H9 (cell line): ENCODE measurements around the gene BAIAP2. TPM values are rescaled to one million over a fixed set of nuclear protein-coding genes. Genes with fewer than 3 reads are reported as not detected.

Source experiments
- DNase-seq: peaks from one replicate; pipeline ENCODE4 v3.0.0-alpha.2; 2017
- H2AFZ ChIP-seq: one replicate; pipeline ENCODE4 v1.6.1; 2013; ENCODE audit warnings: mild to moderate bottlenecking, low read length, control low read depth, moderate library complexity
- H2AK5ac ChIP-seq: 2 replicates; pipeline ENCODE4 v1.6.1; 2013; ENCODE audit warnings: low read length, control low read depth, mixed read lengths; ENCODE audit not compliant: insufficient read length
- H2BK120ac ChIP-seq: one replicate; pipeline ENCODE4 v1.6.1; 2013; ENCODE audit warnings: low read depth, mild to moderate bottlenecking, low read length, control low read depth, inconsistent platforms; ENCODE audit not compliant: poor library complexity, severe bottlenecking
- H2BK12ac ChIP-seq: 2 replicates; pipeline ENCODE4 v1.6.1; 2013; ENCODE audit warnings: low read length, control low read depth, mixed read lengths, low read depth; ENCODE audit not compliant: insufficient read length
- H2BK15ac ChIP-seq: 2 replicates; pipeline ENCODE4 v1.6.1; 2013; ENCODE audit warnings: low read depth, low read length, control low read depth
- H2BK20ac ChIP-seq: one replicate; pipeline ENCODE4 v1.6.1; 2013; ENCODE audit warnings: low read depth, mild to moderate bottlenecking, low read length, control low read depth, inconsistent platforms; ENCODE audit not compliant: poor library complexity, severe bottlenecking
- H2BK5ac ChIP-seq: 2 replicates; pipeline ENCODE4 v1.6.1; 2013; ENCODE audit warnings: low read length, control low read depth, mixed read lengths; ENCODE audit not compliant: insufficient read length
- H3K14ac ChIP-seq: 2 replicates; pipeline ENCODE4 v1.6.1; 2013; ENCODE audit warnings: low read length, control low read depth; ENCODE audit not compliant: insufficient read depth
- H3K18ac ChIP-seq: 2 replicates; pipeline ENCODE4 v1.6.1; 2013; ENCODE audit warnings: low read depth, mild to moderate bottlenecking, mixed read lengths, low read length, control low read depth; ENCODE audit not compliant: insufficient read length
- H3K23ac ChIP-seq: 2 replicates; pipeline ENCODE4 v1.6.1; 2013; ENCODE audit warnings: low read length, control low read depth, mixed read lengths, low read depth; ENCODE audit not compliant: insufficient read length
- H3K23me2 ChIP-seq: 2 replicates; pipeline ENCODE4 v1.6.1; 2013; ENCODE audit warnings: low read depth, mild to moderate bottlenecking, mixed read lengths, low read length, control low read depth; ENCODE audit not compliant: insufficient read length, poor library complexity, severe bottlenecking
- H3K27ac ChIP-seq: 2 replicates; pipeline ENCODE4 v1.5.1; 2013; ENCODE audit warnings: low read length, control low read depth, mixed read lengths, low read depth; ENCODE audit not compliant: insufficient read length
- H3K27me3 ChIP-seq: 2 replicates; pipeline ENCODE4 v1.6.1; 2013; ENCODE audit warnings: low read length, control low read depth, inconsistent platforms; ENCODE audit not compliant: insufficient read depth
- H3K4ac ChIP-seq: 2 replicates; pipeline ENCODE4 v1.6.1; 2013; ENCODE audit warnings: low read depth, mild to moderate bottlenecking, control low read depth, inconsistent platforms, low read length, moderate library complexity
- H3K4me1 ChIP-seq: 2 replicates; pipeline ENCODE4 v1.6.1; 2013; ENCODE audit warnings: low read length, control low read depth, inconsistent platforms; ENCODE audit not compliant: insufficient read depth
- H3K4me2 ChIP-seq: 2 replicates; pipeline ENCODE4 v1.6.1; 2013; ENCODE audit warnings: low read length, control low read depth, mixed read lengths; ENCODE audit not compliant: insufficient read length, insufficient read depth
- H3K56ac ChIP-seq: 2 replicates; pipeline ENCODE4 v1.6.1; 2013; ENCODE audit warnings: low read depth, mild to moderate bottlenecking, mixed read lengths, low read length, control low read depth; ENCODE audit not compliant: insufficient read length
- H3K79me1 ChIP-seq: 2 replicates; pipeline ENCODE4 v1.6.1; 2013; ENCODE audit warnings: low read depth, mild to moderate bottlenecking, moderate library complexity, low read length, control low read depth, inconsistent platforms; ENCODE audit not compliant: insufficient read depth, poor library complexity, severe bottlenecking
- H3K79me2 ChIP-seq: 2 replicates; pipeline ENCODE4 v1.6.1; 2013; ENCODE audit warnings: low read length, control low read depth, inconsistent platforms; ENCODE audit not compliant: insufficient read depth
- H3K9ac ChIP-seq: 2 replicates; pipeline ENCODE4 v1.6.1; 2013; ENCODE audit warnings: low read length, control low read depth, mixed read lengths; ENCODE audit not compliant: insufficient read length; ENCODE audit errors: extremely low read depth
- H3K9me3 ChIP-seq: one replicate; pipeline ENCODE4 v1.6.1; 2013; ENCODE audit warnings: low read depth, low read length, inconsistent platforms; ENCODE audit not compliant: control insufficient read depth
- H3T11ph ChIP-seq: one replicate; pipeline ENCODE4 v1.6.1; 2013; ENCODE audit warnings: mild to moderate bottlenecking, low read length, control low read depth, inconsistent platforms
- H4K20me1 ChIP-seq: one replicate; pipeline ENCODE4 v1.6.1; 2013; ENCODE audit not compliant: control insufficient read depth, insufficient read length, insufficient read depth
- H4K5ac ChIP-seq: 2 replicates; pipeline ENCODE4 v1.6.1; 2013; ENCODE audit warnings: low read depth, mild to moderate bottlenecking, mixed read lengths, low read length, control low read depth; ENCODE audit not compliant: insufficient read length
- H4K8ac ChIP-seq: replicated peaks from 2 replicates; pipeline ENCODE4 v1.6.1; 2013; ENCODE audit warnings: low read length, control low read depth, mixed read lengths, low read depth; ENCODE audit not compliant: insufficient read length
- H4K91ac ChIP-seq: 2 replicates; pipeline ENCODE4 v1.6.1; 2013; ENCODE audit warnings: low read depth, mild to moderate bottlenecking, moderate library complexity, mixed read lengths, low read length, control low read depth; ENCODE audit not compliant: insufficient read length
- H3K27ac Mint-ChIP-seq, 3 experiments: 2 replicates in 2 of 3; 3 replicates in 1 of 3; pipeline ENCODE4 v1.8.0; 2020 to 2021; ENCODE audit warnings: mixed read lengths in 3 of 3, mild to moderate bottlenecking in 1 of 3, moderate library complexity in 1 of 3
- H3K27me3 Mint-ChIP-seq: 2 replicates; pipeline ENCODE4 v1.8.0; 2021; ENCODE audit warnings: low read depth, mild to moderate bottlenecking, moderate library complexity, mixed read lengths
- H3K36me3 Mint-ChIP-seq, 3 experiments: 2 replicates in 2 of 3; 3 replicates in 1 of 3; pipeline ENCODE4 v1.8.0; 2020 to 2021; ENCODE audit warnings: low read depth in 3 of 3, mixed read lengths in 3 of 3; ENCODE audit not compliant: insufficient read depth in 1 of 3
- H3K4me1 Mint-ChIP-seq, 2 experiments: 2 replicates each; pipeline ENCODE4 v1.8.0; 2020; ENCODE audit warnings: mixed read lengths in 2 of 2
- H3K4me3 Mint-ChIP-seq, 2 experiments: 2 replicates in 1 of 2; 3 replicates in 1 of 2; pipeline ENCODE4 v1.8.0; 2020 to 2021; ENCODE audit warnings: mild to moderate bottlenecking in 2 of 2, mixed read lengths in 2 of 2, moderate library complexity in 1 of 2
- H3K9me3 Mint-ChIP-seq, 2 experiments: 2 replicates in 1 of 2; 3 replicates in 1 of 2; pipeline ENCODE4 v1.8.0; 2020; ENCODE audit warnings: mild to moderate bottlenecking in 2 of 2, mixed read lengths in 2 of 2, moderate library complexity in 1 of 2
- WGBS: extraction: QIAGEN DNeasy Blood & Tissue Kit; methylation state at CpG from one replicate; pipeline ENCODE4 v1.1.7; 2013; ENCODE audit warnings: missing lambda C conversion rate, low lambda C conversion rate, mixed read lengths; ENCODE audit not compliant: insufficient read length; ENCODE audit errors: extremely low coverage; 5-methylcytosine and 5-hydroxymethylcytosine counted together
- total RNA-seq: library from RNA; stranded (reverse); gene quantifications from 2 replicates; pipeline ENCODE4 v1.2.1, GENCODE V29; 2021
- TF ChIP-seq, protein P1 (sequence below): fragments of 200-600 bp; sonication (generic); conservative IDR thresholded peaks from 3 replicates; pipeline ENCODE4 v1.8.0; 2021; ENCODE audit warnings: antibody characterized with exemption, mild to moderate bottlenecking

BAIAP2 gene
- total RNA-seq, 1 experiment from 2014 or later, result 27.8 TPM

- no peak for DNase-seq
- no peak overlapping the region for H3K4ac ChIP-seq
- no peak overlapping the region for H2AK5ac ChIP-seq
- TF ChIP-seq, protein P1, sequence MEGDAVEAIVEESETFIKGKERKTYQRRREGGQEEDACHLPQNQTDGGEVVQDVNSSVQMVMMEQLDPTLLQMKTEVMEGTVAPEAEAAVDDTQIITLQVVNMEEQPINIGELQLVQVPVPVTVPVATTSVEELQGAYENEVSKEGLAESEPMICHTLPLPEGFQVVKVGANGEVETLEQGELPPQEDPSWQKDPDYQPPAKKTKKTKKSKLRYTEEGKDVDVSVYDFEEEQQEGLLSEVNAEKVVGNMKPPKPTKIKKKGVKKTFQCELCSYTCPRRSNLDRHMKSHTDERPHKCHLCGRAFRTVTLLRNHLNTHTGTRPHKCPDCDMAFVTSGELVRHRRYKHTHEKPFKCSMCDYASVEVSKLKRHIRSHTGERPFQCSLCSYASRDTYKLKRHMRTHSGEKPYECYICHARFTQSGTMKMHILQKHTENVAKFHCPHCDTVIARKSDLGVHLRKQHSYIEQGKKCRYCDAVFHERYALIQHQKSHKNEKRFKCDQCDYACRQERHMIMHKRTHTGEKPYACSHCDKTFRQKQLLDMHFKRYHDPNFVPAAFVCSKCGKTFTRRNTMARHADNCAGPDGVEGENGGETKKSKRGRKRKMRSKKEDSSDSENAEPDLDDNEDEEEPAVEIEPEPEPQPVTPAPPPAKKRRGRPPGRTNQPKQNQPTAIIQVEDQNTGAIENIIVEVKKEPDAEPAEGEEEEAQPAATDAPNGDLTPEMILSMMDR, result no peak
- H3K79me1 ChIP-seq, result no peaks in the 10 kb centered on the region
- Mint-ChIP-seq H3K4me1 (peaks cover 4 to 5% of the 10 kb centered on the region in 2 experiments), H3K27ac (no peak overlapping the region), H3K4me3 (no peak overlapping the region), H3K36me3 (peaks cover 0 to 10% (median 9%) of the 10 kb centered on the region in 3 experiments; a peak in 4 of 7 replicates), H3K27me3 (no peaks in the 10 kb centered on the region; the same call in 1 of the 2 replicates), H3K9me3 (no peaks in the 10 kb centered on the region)
- no peak overlapping the region for H4K5ac ChIP-seq
- H3K27ac ChIP-seq, result no peak overlapping the region
- H3K79me2 ChIP-seq, result no peaks in the 10 kb centered on the region
- no CpG with 5 or more reads among the region's 32 CpGs for WGBS
- no peak overlapping the region for H2BK5ac ChIP-seq
- H4K20me1 ChIP-seq, result peaks cover 3% of the 10 kb centered on the region
- no peaks in the 10 kb centered on the region; the same call in 1 of the 2 replicates for H3K4me1 ChIP-seq
- H2BK12ac ChIP-seq, result no peak overlapping the region
- no peak overlapping the region for H2BK20ac ChIP-seq
- no peak overlapping the region for H3K14ac ChIP-seq
- no peak overlapping the region for H3K23ac ChIP-seq
- no peak overlapping the region for H3K4me2 ChIP-seq
- no peak overlapping the region for H4K8ac ChIP-seq
- H3K56ac ChIP-seq, result no peak overlapping the region
- no peaks in the 10 kb centered on the region for H3K23me2 ChIP-seq
- H3K9ac ChIP-seq, result no peak overlapping the region
- H3T11ph ChIP-seq, result no peak overlapping the region
- no peak overlapping the region for H2AFZ ChIP-seq
- H3K18ac ChIP-seq, result no peak overlapping the region
- no peaks in the 10 kb centered on the region for H3K27me3 ChIP-seq
- no peaks in the 10 kb centered on the region for H3K9me3 ChIP-seq
- H2BK120ac ChIP-seq, result no peak overlapping the region
- H4K91ac ChIP-seq, result no peak overlapping the region
- no peak overlapping the region for H2BK15ac ChIP-seq
These were observed 52.0 kb downstream of the BAIAP2 start for GRCh38 chr17:81086789-81087551.
